Spleen (tissue), 7 donors: ENCODE data around the gene ABCD3.

Source experiments
- CTCF ChIP-seq, 11 experiments: fragments of 200-600 bp in 7 of 11; fragments of 450-650 bp in 4 of 11; sonication (generic) in 4 of 11; IDR thresholded peaks in 8 of 11; conservative IDR thresholded peaks in 3 of 11; 1 replicate in 7 of 11; 2 replicates in 4 of 11; pipeline versions ENCODE4 v1.4.0 to v1.8.0; 2016 to 2021; ENCODE audit warnings: antibody characterized with exemption in 11 of 11, inconsistent platforms in 4 of 11, mild to moderate bottlenecking in 1 of 11
- POLR2A ChIP-seq, 3 donors: fragments of 450-650 bp; IDR thresholded peaks; one replicate each; pipeline ENCODE4 v1.5.1; 2017; ENCODE audit warnings: antibody characterized with exemption in 3 of 3, mild to moderate bottlenecking in 1 of 3
- donor health status: DM: no; HTN: no; CAD: no; lungs with moderate emphysema.
- donor health status: DM: no; HTN: no; CAD: no.
- donor health status: DM: no; HTN: no; CAD: no.

- no peak for TF ChIP-seq CTCF (IDR thresholded peaks at IDR 0.05 in 8 of 11, conservative IDR thresholded peaks at IDR 0.05 in 3 of 11)
- no peak for TF ChIP-seq POLR2A (IDR thresholded peaks at IDR 0.05)
Measured at GRCh38 chr1:94528299-94528698, 110.1 kb downstream of the ABCD3 start.
